Breast epithelium (tissue), 3 donors: Measurements from ENCODE around the gene LRRC45.

Source experiments
- POLR2AphosphoS5 ChIP-seq, 3 donors: sonication (generic); formaldehyde crosslinking; IDR thresholded peaks; one replicate each; pipeline ENCODE4 v1.6.1; 2017; ENCODE audit warnings: antibody characterized with exemption in 3 of 3
- TF ChIP-seq, protein P1 (sequence below), 3 donors: fragments of 450-650 bp; IDR thresholded peaks; one replicate each; pipeline ENCODE4 v1.5.1; 2016 to 2017; ENCODE audit warnings: antibody characterized with exemption in 3 of 3, mild to moderate bottlenecking in 3 of 3, moderate library complexity in 3 of 3

DNA sequence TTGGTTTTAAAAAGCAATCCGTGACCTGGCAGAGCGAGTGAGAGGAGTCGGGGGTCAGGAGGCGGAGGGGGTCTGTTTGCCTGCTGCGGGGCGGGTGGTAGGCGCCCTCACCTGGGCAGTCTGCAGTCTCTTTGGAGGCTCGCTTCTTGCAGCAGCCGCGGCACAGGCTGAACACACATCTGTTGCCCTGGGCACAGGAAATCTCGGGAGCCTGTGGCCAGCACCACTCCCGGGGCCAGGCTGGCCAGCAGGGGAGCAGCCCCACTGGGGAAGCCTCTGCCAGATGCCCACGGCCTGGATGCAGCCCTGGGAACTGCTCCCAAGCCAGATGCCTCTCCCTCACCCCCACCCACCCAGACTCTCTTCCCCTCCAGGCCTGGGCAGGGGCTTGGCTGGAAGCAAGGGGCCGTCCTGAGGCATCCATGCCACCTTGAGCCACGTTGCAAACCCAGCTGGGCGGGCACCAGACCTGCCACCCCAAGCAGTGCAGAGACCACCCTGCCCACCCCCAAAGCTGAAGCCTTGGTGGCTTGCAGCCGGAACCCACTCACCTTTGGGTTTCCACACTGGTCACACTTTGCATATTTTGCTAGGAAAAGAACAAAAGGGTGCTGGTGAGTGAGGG, 35.2 kb downstream of the LRRC45 start:
- TF ChIP-seq, protein P1, sequence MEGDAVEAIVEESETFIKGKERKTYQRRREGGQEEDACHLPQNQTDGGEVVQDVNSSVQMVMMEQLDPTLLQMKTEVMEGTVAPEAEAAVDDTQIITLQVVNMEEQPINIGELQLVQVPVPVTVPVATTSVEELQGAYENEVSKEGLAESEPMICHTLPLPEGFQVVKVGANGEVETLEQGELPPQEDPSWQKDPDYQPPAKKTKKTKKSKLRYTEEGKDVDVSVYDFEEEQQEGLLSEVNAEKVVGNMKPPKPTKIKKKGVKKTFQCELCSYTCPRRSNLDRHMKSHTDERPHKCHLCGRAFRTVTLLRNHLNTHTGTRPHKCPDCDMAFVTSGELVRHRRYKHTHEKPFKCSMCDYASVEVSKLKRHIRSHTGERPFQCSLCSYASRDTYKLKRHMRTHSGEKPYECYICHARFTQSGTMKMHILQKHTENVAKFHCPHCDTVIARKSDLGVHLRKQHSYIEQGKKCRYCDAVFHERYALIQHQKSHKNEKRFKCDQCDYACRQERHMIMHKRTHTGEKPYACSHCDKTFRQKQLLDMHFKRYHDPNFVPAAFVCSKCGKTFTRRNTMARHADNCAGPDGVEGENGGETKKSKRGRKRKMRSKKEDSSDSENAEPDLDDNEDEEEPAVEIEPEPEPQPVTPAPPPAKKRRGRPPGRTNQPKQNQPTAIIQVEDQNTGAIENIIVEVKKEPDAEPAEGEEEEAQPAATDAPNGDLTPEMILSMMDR (IDR thresholded peaks at IDR 0.05) = no peak
- TF ChIP-seq POLR2AphosphoS5 (IDR thresholded peaks at IDR 0.05) = no peak
